ENCODE results near the gene PIR. TPM values are rescaled to one million over a fixed set of nuclear protein-coding genes. Genes with fewer than 3 reads are reported as not detected.

Gene PIR
- total RNA-seq, 1 donor from 2014 or later, result 24.8 TPM

DNA sequence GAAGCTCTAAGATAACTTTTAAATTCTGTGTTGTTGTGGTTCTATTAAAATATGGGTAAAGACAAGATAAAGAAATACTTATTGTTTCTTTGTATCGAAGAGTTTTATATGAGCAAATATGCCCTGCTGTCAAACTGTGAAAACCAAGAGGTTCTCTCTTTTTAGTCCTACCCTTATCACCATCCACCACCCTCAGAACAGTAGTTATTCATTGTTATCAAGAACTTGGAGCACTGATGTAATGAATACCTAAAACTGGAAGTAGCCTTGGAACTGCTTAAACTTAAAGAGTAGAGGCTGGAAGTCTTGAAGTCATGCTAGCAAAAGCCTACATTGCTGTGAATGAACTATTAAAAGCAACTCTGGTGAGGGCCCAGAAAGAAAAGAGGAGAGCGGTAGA lies 9.2 kb downstream of the PIR start:
- ATAC-seq, result no peak
- Histone ChIP-seq H3K27me3 (no peaks in the 10 kb centered on the region), H3K27ac (no peak overlapping the region), H3K36me3 (no peaks in the 10 kb centered on the region), H3K4me3 (no peak overlapping the region), H3K9me3 (no peaks in the 10 kb centered on the region), H3K4me1 (no peaks in the 10 kb centered on the region)
- intact Hi-C loops (cut with DNase I), result no loop called here
- DNase-seq, result no peak
- TF ChIP-seq, protein P1, sequence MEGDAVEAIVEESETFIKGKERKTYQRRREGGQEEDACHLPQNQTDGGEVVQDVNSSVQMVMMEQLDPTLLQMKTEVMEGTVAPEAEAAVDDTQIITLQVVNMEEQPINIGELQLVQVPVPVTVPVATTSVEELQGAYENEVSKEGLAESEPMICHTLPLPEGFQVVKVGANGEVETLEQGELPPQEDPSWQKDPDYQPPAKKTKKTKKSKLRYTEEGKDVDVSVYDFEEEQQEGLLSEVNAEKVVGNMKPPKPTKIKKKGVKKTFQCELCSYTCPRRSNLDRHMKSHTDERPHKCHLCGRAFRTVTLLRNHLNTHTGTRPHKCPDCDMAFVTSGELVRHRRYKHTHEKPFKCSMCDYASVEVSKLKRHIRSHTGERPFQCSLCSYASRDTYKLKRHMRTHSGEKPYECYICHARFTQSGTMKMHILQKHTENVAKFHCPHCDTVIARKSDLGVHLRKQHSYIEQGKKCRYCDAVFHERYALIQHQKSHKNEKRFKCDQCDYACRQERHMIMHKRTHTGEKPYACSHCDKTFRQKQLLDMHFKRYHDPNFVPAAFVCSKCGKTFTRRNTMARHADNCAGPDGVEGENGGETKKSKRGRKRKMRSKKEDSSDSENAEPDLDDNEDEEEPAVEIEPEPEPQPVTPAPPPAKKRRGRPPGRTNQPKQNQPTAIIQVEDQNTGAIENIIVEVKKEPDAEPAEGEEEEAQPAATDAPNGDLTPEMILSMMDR (IDR thresholded peaks at IDR 0.05), result no peak

DNA sequence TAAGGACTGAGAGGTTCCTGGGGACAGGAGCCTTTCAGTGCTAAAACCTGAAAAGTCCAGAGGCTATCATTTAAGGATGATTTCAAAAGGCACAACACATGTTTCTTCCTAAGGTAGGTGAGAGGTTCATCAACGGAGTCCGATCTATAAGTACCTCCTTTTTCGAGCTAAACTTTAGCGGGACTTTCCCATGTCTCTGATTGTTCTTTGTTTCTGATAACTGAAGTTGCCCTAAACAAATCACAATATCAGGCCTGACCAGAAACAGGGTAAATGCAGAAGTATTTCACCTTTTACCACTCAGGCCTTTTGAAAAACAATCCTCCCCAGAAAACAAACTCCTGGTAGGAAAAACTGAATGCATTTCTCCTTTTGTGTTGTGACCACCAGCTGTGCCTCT lies 17.6 kb downstream of the PIR start:
- ATAC-seq, result no peak
- H3K27me3 ChIP-seq, result no peaks in the 10 kb centered on the region
- no peak for DNase-seq
- intact Hi-C loops (cut with DNase I), result no loop called here
- TF ChIP-seq, protein P1 (IDR thresholded peaks at IDR 0.05), result no peak
- H3K9me3 ChIP-seq, result no peaks in the 10 kb centered on the region
- no peaks in the 10 kb centered on the region for H3K4me1 ChIP-seq
- no peak overlapping the region for H3K27ac ChIP-seq
- H3K4me3 ChIP-seq, result no peak overlapping the region
- H3K36me3 ChIP-seq, result no peaks in the 10 kb centered on the region

DNA sequence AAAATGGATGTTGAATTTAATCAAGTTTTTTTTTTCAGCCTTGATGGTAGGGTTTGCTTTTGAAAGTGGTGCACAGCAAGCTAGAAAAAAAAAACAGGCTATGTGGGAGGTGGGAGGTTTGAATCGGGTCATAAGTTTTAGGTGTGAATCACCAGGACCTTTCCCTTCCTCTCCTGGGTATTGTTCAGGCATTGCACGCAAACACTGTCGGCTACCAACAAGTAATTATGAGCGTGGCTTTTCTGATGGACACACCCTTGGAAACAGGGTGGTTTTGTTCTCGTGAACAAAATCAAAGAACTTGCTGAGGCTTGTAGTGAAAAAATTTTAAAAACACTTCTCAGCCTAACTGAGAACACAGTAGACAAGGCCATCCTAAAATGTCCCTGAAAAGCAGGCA lies 18.1 kb downstream of the PIR start:
- Histone ChIP-seq H3K27ac (no peak overlapping the region), H3K9me3 (no peaks in the 10 kb centered on the region), H3K4me1 (no peaks in the 10 kb centered on the region), H3K4me3 (no peak overlapping the region), H3K27me3 (no peaks in the 10 kb centered on the region), H3K36me3 (no peaks in the 10 kb centered on the region)
- ATAC-seq, result no peak
- intact Hi-C loops (cut with DNase I), result no loop called here
- TF ChIP-seq, protein P1 (IDR thresholded peaks at IDR 0.05), result no peak
- no peak for DNase-seq

DNA sequence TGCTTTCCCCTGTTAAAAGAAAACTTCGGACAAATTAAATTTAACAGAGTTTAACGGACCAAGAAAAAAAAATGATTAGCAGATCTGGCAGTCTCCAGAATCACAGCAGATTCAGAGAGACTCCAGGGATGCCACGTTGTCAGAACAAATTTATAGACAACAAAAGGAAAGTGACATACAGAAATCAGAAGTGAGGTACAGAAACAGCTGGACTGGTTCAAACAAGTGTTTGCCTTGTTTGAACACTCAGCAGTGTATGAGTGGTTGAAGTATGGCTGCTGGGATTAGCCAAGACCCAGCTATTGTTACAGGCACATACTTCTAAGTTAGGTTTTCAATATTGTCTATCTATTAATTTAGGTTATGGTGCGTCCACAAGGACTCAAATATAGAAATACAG lies 19.1 kb downstream of the PIR start:
- ATAC-seq (no peak), DNase-seq (no peak)
- TF ChIP-seq, protein P1 (IDR thresholded peaks at IDR 0.05), result no peak
- Histone ChIP-seq H3K27ac (no peak overlapping the region), H3K36me3 (no peaks in the 10 kb centered on the region), H3K9me3 (no peaks in the 10 kb centered on the region), H3K4me3 (no peak overlapping the region), H3K27me3 (no peaks in the 10 kb centered on the region), H3K4me1 (no peaks in the 10 kb centered on the region)
- intact Hi-C loops (cut with DNase I), result no loop called here

DNA sequence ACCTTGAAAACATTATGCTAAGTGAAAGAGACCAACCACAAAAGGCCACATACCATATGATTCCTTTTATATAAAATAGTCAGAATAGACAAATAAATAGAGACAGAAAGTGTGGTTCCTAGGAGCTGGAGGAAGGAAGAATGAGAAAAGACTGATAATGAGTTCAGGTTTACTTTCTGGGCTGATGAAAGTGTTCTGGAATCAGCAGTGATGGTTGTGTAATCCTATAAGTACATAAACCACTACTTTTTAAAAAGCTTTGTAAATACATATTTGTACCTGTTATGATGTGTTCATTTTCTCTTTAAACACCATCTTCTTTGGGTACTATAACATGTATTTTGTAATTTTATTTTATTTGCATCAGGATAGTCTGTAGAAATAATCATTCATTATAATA lies 20.6 kb downstream of the PIR start:
- no peak for ATAC-seq
- no peak for DNase-seq
- H3K36me3 ChIP-seq, result no peaks in the 10 kb centered on the region
- H3K9me3 ChIP-seq, result no peaks in the 10 kb centered on the region
- no peaks in the 10 kb centered on the region for H3K4me1 ChIP-seq
- TF ChIP-seq, protein P1 (IDR thresholded peaks at IDR 0.05), result no peak
- intact Hi-C loops (cut with DNase I), result no loop called here
- no peak overlapping the region for H3K4me3 ChIP-seq
- no peaks in the 10 kb centered on the region for H3K27me3 ChIP-seq
- no peak overlapping the region for H3K27ac ChIP-seq

DNA sequence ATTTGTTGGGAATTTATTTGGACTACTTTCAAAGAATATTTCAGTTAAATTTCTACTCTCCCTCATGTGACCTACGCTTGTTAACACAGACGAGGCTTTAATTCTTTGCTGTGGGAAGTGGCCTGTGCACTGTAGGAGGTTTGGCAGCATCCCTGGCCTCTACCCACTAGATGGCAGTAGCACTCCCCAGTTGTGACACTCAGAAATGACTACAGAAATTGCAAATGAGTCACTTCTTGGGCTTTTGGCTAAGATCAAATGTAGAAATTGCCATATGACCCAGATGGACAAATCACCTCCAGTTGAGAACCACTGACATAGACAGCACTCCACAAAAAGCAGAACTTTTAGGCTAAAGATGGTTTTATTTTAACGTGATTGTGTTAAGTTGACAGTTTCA lies 22.1 kb downstream of the PIR start:
- TF ChIP-seq, protein P1 (IDR thresholded peaks at IDR 0.05), result peak; percentile 70
- Histone ChIP-seq H3K27me3 (no peaks in the 10 kb centered on the region), H3K9me3 (no peaks in the 10 kb centered on the region), H3K4me1 (no peaks in the 10 kb centered on the region), H3K4me3 (no peak overlapping the region), H3K27ac (no peak overlapping the region), H3K36me3 (no peaks in the 10 kb centered on the region)
- DNase-seq (no peak), ATAC-seq (peak; percentile 92)
- intact Hi-C loops (cut with DNase I), result no loop called here
